ENCODE results near the gene CPOX. TPM values are rescaled to one million over a fixed set of nuclear protein-coding genes. Genes with fewer than 3 reads are reported as not detected.

The CPOX gene
- total and polyA plus RNA-seq, 2 experiments from 2014 or later: 13.3 to 38.3 TPM

GRCh38 chr3:98628317-98628716 lies 34.9 kb upstream of the CPOX start:
- Histone ChIP-seq H4K20me1 (replicated peaks; ENCODE audit: insufficient read depth) (no peaks in the 10 kb centered on the region), H3K27ac (ENCODE audit: low read depth) (no peak overlapping the region), H3K79me2 (replicated peaks; ENCODE audit: insufficient read depth) (no peaks in the 10 kb centered on the region), H3K4me3 (no peak overlapping the region), H3F3A (replicated peaks; ENCODE audit: low read depth) (no peaks in the 10 kb centered on the region), H3K36me3 (ENCODE audit: insufficient read depth) (no peaks in the 10 kb centered on the region), H3K9me2 (ENCODE audit: insufficient read depth) (peaks cover 29% of the 10 kb centered on the region), H2AFZ (no peak overlapping the region), H3K27me3 (ENCODE audit: insufficient read depth) (no peaks in the 10 kb centered on the region), H3K4me2 (no peak overlapping the region), H3K4me1 (ENCODE audit: insufficient read depth) (peaks cover 13% of the 10 kb centered on the region)
- no peak overlapping the region for H3K27ac Mint-ChIP-seq
- DNase-seq (ENCODE audit: low spot score): no peak
- no peak overlapping the region for H3K4me3 Mint-ChIP-seq
- no peaks in the 10 kb centered on the region for H3K36me3 Mint-ChIP-seq (ENCODE audit: low read depth)
- H3K27me3 Mint-ChIP-seq (ENCODE audit: insufficient read depth, low read depth, poor library complexity): no peaks in the 10 kb centered on the region
- TF ChIP-seq ZNF114 (CRISPR knock-in tag; IDR thresholded peaks at IDR 0.05): no peak
- no peak for TF ChIP-seq JUNB (IDR thresholded peaks at IDR 0.05; ENCODE audit: unreplicated experiment)
- TF ChIP-seq CREB1 (CRISPR knock-in tag; IDR thresholded peaks at IDR 0.05; ENCODE audit: low read depth): no peak
- H3K4me1 Mint-ChIP-seq: peaks cover 19% of the 10 kb centered on the region
- no peak for ATAC-seq
- H3K9me3 Mint-ChIP-seq: no peaks in the 10 kb centered on the region

- peaks cover 25% of the 10 kb centered on the region for H3K4me1 Mint-ChIP-seq
- Histone ChIP-seq H2AFZ (peak overlapping the region; percentile 23), H3K27me3 (ENCODE audit: insufficient read depth) (no peaks in the 10 kb centered on the region), H3K79me2 (replicated peaks; ENCODE audit: insufficient read depth) (no peaks in the 10 kb centered on the region), H3K27ac (ENCODE audit: low read depth) (no peak overlapping the region), H3K4me3 (no peak overlapping the region), H3K4me2 (no peak overlapping the region), H3K4me1 (ENCODE audit: insufficient read depth) (peaks cover 17% of the 10 kb centered on the region), H3K9me2 (ENCODE audit: insufficient read depth) (peaks cover 38% of the 10 kb centered on the region), H4K20me1 (replicated peaks; ENCODE audit: insufficient read depth) (no peaks in the 10 kb centered on the region), H3K36me3 (ENCODE audit: insufficient read depth) (no peaks in the 10 kb centered on the region), H3F3A (replicated peaks; ENCODE audit: low read depth) (no peaks in the 10 kb centered on the region)
- H3K36me3 Mint-ChIP-seq (ENCODE audit: low read depth): no peaks in the 10 kb centered on the region
- ATAC-seq: no peak
- H3K27ac Mint-ChIP-seq: no peak overlapping the region
- TF ChIP-seq CREB1 (CRISPR knock-in tag; IDR thresholded peaks at IDR 0.05; ENCODE audit: low read depth): no peak
- TF ChIP-seq, protein P1, sequence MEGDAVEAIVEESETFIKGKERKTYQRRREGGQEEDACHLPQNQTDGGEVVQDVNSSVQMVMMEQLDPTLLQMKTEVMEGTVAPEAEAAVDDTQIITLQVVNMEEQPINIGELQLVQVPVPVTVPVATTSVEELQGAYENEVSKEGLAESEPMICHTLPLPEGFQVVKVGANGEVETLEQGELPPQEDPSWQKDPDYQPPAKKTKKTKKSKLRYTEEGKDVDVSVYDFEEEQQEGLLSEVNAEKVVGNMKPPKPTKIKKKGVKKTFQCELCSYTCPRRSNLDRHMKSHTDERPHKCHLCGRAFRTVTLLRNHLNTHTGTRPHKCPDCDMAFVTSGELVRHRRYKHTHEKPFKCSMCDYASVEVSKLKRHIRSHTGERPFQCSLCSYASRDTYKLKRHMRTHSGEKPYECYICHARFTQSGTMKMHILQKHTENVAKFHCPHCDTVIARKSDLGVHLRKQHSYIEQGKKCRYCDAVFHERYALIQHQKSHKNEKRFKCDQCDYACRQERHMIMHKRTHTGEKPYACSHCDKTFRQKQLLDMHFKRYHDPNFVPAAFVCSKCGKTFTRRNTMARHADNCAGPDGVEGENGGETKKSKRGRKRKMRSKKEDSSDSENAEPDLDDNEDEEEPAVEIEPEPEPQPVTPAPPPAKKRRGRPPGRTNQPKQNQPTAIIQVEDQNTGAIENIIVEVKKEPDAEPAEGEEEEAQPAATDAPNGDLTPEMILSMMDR (conservative IDR thresholded peaks at IDR 0.05; ENCODE audit: low read depth in 2 of 2): no peak
- TF ChIP-seq, protein P2, sequence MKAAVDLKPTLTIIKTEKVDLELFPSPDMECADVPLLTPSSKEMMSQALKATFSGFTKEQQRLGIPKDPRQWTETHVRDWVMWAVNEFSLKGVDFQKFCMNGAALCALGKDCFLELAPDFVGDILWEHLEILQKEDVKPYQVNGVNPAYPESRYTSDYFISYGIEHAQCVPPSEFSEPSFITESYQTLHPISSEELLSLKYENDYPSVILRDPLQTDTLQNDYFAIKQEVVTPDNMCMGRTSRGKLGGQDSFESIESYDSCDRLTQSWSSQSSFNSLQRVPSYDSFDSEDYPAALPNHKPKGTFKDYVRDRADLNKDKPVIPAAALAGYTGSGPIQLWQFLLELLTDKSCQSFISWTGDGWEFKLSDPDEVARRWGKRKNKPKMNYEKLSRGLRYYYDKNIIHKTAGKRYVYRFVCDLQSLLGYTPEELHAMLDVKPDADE (IDR thresholded peaks at IDR 0.05): no peak
- TF ChIP-seq POLR2AphosphoS5 (IDR thresholded peaks at IDR 0.05; ENCODE audit: low read depth): no peak
- no peak for TF ChIP-seq EZH2phosphoT487 (IDR thresholded peaks at IDR 0.05; ENCODE audit: unreplicated experiment)
- TF ChIP-seq ZNF331 (CRISPR knock-in tag; IDR thresholded peaks at IDR 0.05; ENCODE audit: low read depth): no peak
- TF ChIP-seq STAT1 (IDR thresholded peaks at IDR 0.05; ENCODE audit: unreplicated experiment): no peak
- no peak for TF ChIP-seq JUNB (IDR thresholded peaks at IDR 0.05; ENCODE audit: unreplicated experiment)
- no peak for DNase-seq (ENCODE audit: low spot score)
- no peaks in the 10 kb centered on the region for H3K27me3 Mint-ChIP-seq (ENCODE audit: insufficient read depth, low read depth, poor library complexity)
- H3K9me3 Mint-ChIP-seq: no peaks in the 10 kb centered on the region
- no peak overlapping the region for H3K4me3 Mint-ChIP-seq
These were observed 32.7 kb upstream of the CPOX start for GRCh38 chr3:98626151-98626550.

Data from GM23338 (cell line).